ENCODE measurements around the gene GTF2H1. TPM values are rescaled to one million over a fixed set of nuclear protein-coding genes. Genes with fewer than 3 reads are reported as not detected.

GTF2H1 gene
- total and polyA plus RNA-seq, 8 donors = 11.9 to 23.1 (median 18.2) TPM

- DNase-seq (no peak), FAIRE-seq (no peak), ATAC-seq (no peak)
- H3K27ac ChIP-seq = no peak overlapping the region
- no peak overlapping the region for H3K4me3 ChIP-seq
- no peaks in the 10 kb centered on the region for H3K4me1 ChIP-seq
- no peak for TF ChIP-seq CTCF (IDR thresholded peaks at IDR 0.05)
- 80 to 83% methylated on average over 1 of the region's 1 CpG for WGBS, 2 donors
- no peaks in the 10 kb centered on the region for H3K27me3 ChIP-seq
- no peaks in the 10 kb centered on the region for H3K9me3 ChIP-seq
- peaks cover 0 to 21% (median 16%) of the 10 kb centered on the region in 3 donors for H3K36me3 ChIP-seq
- intact Hi-C loops (cut with DNase I) = no loop called here
These were observed 9.9 kb downstream of the GTF2H1 start for GRCh38 chr11:18332302-18332701.

GRCh38 chr11:18332891-18333290 lies 10.5 kb downstream of the GTF2H1 start:
- ATAC-seq (no peak), FAIRE-seq (no peak), DNase-seq (no peak)
- Histone ChIP-seq H3K4me3 (no peak overlapping the region), H3K27ac (no peak overlapping the region), H3K9me3 (no peaks in the 10 kb centered on the region), H3K36me3 (peaks cover 0 to 25% (median 20%) of the 10 kb centered on the region in 3 donors), H3K27me3 (no peaks in the 10 kb centered on the region), H3K4me1 (no peaks in the 10 kb centered on the region)
- intact Hi-C loops (cut with DNase I) = no loop called here
- no peak for TF ChIP-seq CTCF (IDR thresholded peaks at IDR 0.05)
- WGBS, 2 donors = 95 to 96% methylated on average over 3 of the region's 3 CpGs

GRCh38 chr11:18347471-18348125 lies 25.2 kb downstream of the GTF2H1 start:
- no peak for TF ChIP-seq CTCF (IDR thresholded peaks at IDR 0.05)
- FAIRE-seq (no peak), ATAC-seq (no peak), DNase-seq (no peak)
- Histone ChIP-seq H3K27ac (no peak overlapping the region), H3K27me3 (no peaks in the 10 kb centered on the region), H3K36me3 (peaks cover 2 to 37% (median 5%) of the 10 kb centered on the region in 3 donors), H3K4me1 (no peaks in the 10 kb centered on the region), H3K9me3 (no peaks in the 10 kb centered on the region), H3K4me3 (no peak overlapping the region)
- intact Hi-C loops (cut with DNase I) = no loop called here
- 90 to 92% methylated on average over 5 of the region's 5 CpGs for WGBS, 2 donors

- FAIRE-seq (no peak), ATAC-seq (no peak), DNase-seq (no peak)
- H3K9me3 ChIP-seq = no peaks in the 10 kb centered on the region
- no peak for TF ChIP-seq CTCF (IDR thresholded peaks at IDR 0.05)
- H3K4me3 ChIP-seq = no peak overlapping the region
- no peaks in the 10 kb centered on the region for H3K4me1 ChIP-seq
- H3K36me3 ChIP-seq = peaks cover 2 to 45% (median 5%) of the 10 kb centered on the region in 3 donors
- no peak overlapping the region for H3K27ac ChIP-seq
- 89 to 92% methylated on average over 3 of the region's 3 CpGs for WGBS, 2 donors
- intact Hi-C loops (cut with DNase I) = no loop called here
- no peaks in the 10 kb centered on the region for H3K27me3 ChIP-seq
These were observed 30.2 kb downstream of the GTF2H1 start for GRCh38 chr11:18352581-18352980.

- DNase-seq = no peak
- H3K27me3 ChIP-seq = no peaks in the 10 kb centered on the region
- H3K4me3 ChIP-seq = no peak overlapping the region
These were observed 36.3 kb downstream of the GTF2H1 start for GRCh38 chr11:18358646-18359045.

More at GRCh38 chr11:18358646-18359045, 36.3 kb downstream of the GTF2H1 start:
- WGBS, 2 donors = 83 to 89% methylated on average over 4 of the region's 4 CpGs
- ATAC-seq (no peak), FAIRE-seq (no peak)
- Histone ChIP-seq H3K9me3 (no peaks in the 10 kb centered on the region), H3K36me3 (peaks cover 0 to 82% (median 38%) of the 10 kb centered on the region in 3 donors), H3K4me1 (no peaks in the 10 kb centered on the region), H3K27ac (no peak overlapping the region)
- intact Hi-C loops (cut with DNase I) = no loop called here
- TF ChIP-seq CTCF (IDR thresholded peaks at IDR 0.05) = no peak

All from pancreas (tissue), 10 donors.